K562 (cell line): ENCODE measurements around the gene TMTC2. TPM values are rescaled to one million over a fixed set of nuclear protein-coding genes. Genes with fewer than 3 reads are reported as not detected.

Experiments used
- ASH1L ChIP-seq: fragments of 450-650 bp; IDR thresholded peaks from 2 replicates; pipeline ENCODE4 v1.6.1; 2018; ENCODE audit warnings: borderline replicate concordance, mild to moderate bottlenecking, low read depth; ENCODE audit not compliant: partially characterized antibody
- BCOR ChIP-seq: fragments of 450-650 bp; IDR thresholded peaks from 2 replicates; pipeline ENCODE4 v1.6.1; 2016
- CBFA2T2 ChIP-seq: fragments of 450-650 bp; conservative IDR thresholded peaks from 2 replicates; pipeline ENCODE4 v1.6.1; 2017; ENCODE audit warnings: mild to moderate bottlenecking
- CBFA2T3 ChIP-seq: fragments of 450-650 bp; IDR thresholded peaks from 2 replicates; pipeline ENCODE4 v1.6.1; 2017
- E2F1 ChIP-seq: sonication (generic); formaldehyde crosslinking; IDR thresholded peaks from 2 replicates; pipeline ENCODE4 v1.8.1; 2023; ENCODE audit warnings: mild to moderate bottlenecking, missing genetic modification reagents, moderate library complexity
- ESRRB ChIP-seq: fragments of 250-450 bp; sonication (Bioruptor Pico); IDR thresholded peaks from 2 replicates; pipeline ENCODE4 v1.5.0; 2020; ENCODE audit warnings: mild to moderate bottlenecking, moderate library complexity, borderline replicate concordance
- EWSR1 ChIP-seq: fragments of 450-650 bp; IDR thresholded peaks from 2 replicates; pipeline ENCODE4 v1.6.1; 2018; ENCODE audit warnings: borderline replicate concordance, mild to moderate bottlenecking, low read depth, moderate library complexity; ENCODE audit not compliant: partially characterized antibody
- HES1 ChIP-seq: fragments of 450-650 bp; IDR thresholded peaks from 2 replicates; pipeline ENCODE4 v1.6.1; 2016; ENCODE audit warnings: low read depth, mild to moderate bottlenecking, moderate library complexity
- MXI1 ChIP-seq: IDR thresholded peaks from 2 replicates; pipeline ENCODE4 v1.6.1; 2011; ENCODE audit warnings: low read depth, mild to moderate bottlenecking, improper control_type of control experiment, low read length
- NCOA1 ChIP-seq: fragments of 450-650 bp; IDR thresholded peaks from 2 replicates; pipeline ENCODE4 v1.6.1; 2016; ENCODE audit warnings: low read depth
- PHF20 ChIP-seq: fragments of 450-650 bp; IDR thresholded peaks from 2 replicates; pipeline ENCODE4 v1.6.1; 2018; ENCODE audit not compliant: partially characterized antibody
- POLR3G ChIP-seq: IDR thresholded peaks from 2 replicates; pipeline ENCODE4 v1.6.1; 2011; ENCODE audit not compliant: insufficient read length, insufficient replicate concordance; ENCODE audit errors: extremely low read depth
- RCOR1 ChIP-seq, 2 experiments: IDR thresholded peaks; 2 replicates each; pipeline ENCODE4 v1.6.1; 2012; ENCODE audit warnings: low read depth in 2 of 2, low read length in 2 of 2, borderline replicate concordance in 1 of 2, improper control_type of control experiment in 1 of 2
- SMAD4 ChIP-seq: fragments of 250-450 bp; sonication (Bioruptor Pico); conservative IDR thresholded peaks from 2 replicates; pipeline ENCODE4 v1.8.0; 2021; ENCODE audit warnings: inconsistent platforms, mild to moderate bottlenecking, moderate library complexity
- SMARCC2 ChIP-seq: fragments of 450-650 bp; IDR thresholded peaks from 2 replicates; pipeline ENCODE4 v1.6.1; 2017; ENCODE audit warnings: antibody characterized with exemption, moderate library complexity, mild to moderate bottlenecking, low read depth
- SMARCE1 ChIP-seq: fragments of 450-650 bp; IDR thresholded peaks from 2 replicates; pipeline ENCODE4 v1.7.1; 2016; ENCODE audit warnings: mild to moderate bottlenecking
- TFAP4 ChIP-seq: sonication (generic); formaldehyde crosslinking; IDR thresholded peaks from 2 replicates; pipeline ENCODE4 v1.8.0; 2022; ENCODE audit warnings: missing genetic modification reagents, mild to moderate bottlenecking, moderate library complexity, borderline replicate concordance
- TSC22D4 ChIP-seq: fragments of 450-650 bp; IDR thresholded peaks from 2 replicates; pipeline ENCODE4 v1.6.1; 2016; ENCODE audit warnings: missing genetic modification characterization, missing biosample characterization, control low read depth
- ZBTB9 ChIP-seq: fragments of 450-650 bp; formaldehyde crosslinking; IDR thresholded peaks from 2 replicates; pipeline ENCODE4 v1.4.0; 2020; ENCODE audit warnings: mild to moderate bottlenecking, moderate library complexity
- ZFP30 ChIP-seq: fragments of 250-450 bp; sonication (Bioruptor Pico); IDR thresholded peaks from 2 replicates; pipeline ENCODE4 v1.8.0; 2022; ENCODE audit warnings: moderate library complexity, mild to moderate bottlenecking, inconsistent platforms, borderline replicate concordance
- ZNF175 ChIP-seq: fragments of 200-800 bp; sonication (Bioruptor generic); IDR thresholded peaks from 2 replicates; pipeline ENCODE4 v1.6.1; 2016; ENCODE audit warnings: low read depth, mild to moderate bottlenecking, missing genetic modification characterization, missing compliant biosample characterization
- ZNF324 ChIP-seq: fragments of 250-450 bp; sonication (Bioruptor Pico); IDR thresholded peaks from 2 replicates; pipeline ENCODE4 v1.4.0; 2020; ENCODE audit warnings: mild to moderate bottlenecking
- ZNF384 ChIP-seq: IDR thresholded peaks from 2 replicates; pipeline ENCODE4 v1.6.1; 2012; ENCODE audit warnings: low read depth, low read length, improper control_type of control experiment
- polyA plus RNA-seq, 8 experiments: library from polyadenylated mRNA; depleted of rRNA in 4 of 8; stranded (reverse) in 5 of 8; unstranded in 3 of 8; fragments of >200 nt; fragmentation: Nextera tagmentation in 2 of 8; fragmentation: Illumina TruSeq in 1 of 8; extraction: Ambion mirVana in 2 of 8; extraction: Trizol in 1 of 8; gene quantifications; 2 replicates each; pipeline versions ENCODE4 v1.2.1 to v1.2.3, GENCODE V29; 2011 to 2014; ENCODE audit warnings: inconsistent platforms in 1 of 8, missing spikeins in 1 of 8
- total RNA-seq, 7 experiments: library from RNA; depleted of rRNA in 6 of 7; stranded (reverse); fragments of >200 nt in 6 of 7; fragmentation: Illumina TruSeq in 2 of 7; extraction: Trizol in 2 of 7; gene quantifications; 2 replicates each; pipeline versions ENCODE4 v1.2.1 to v1.2.3, GENCODE V29; 2011 to 2021; ENCODE audit warnings: low replicate concordance in 1 of 7

The TMTC2 gene
- total and polyA plus RNA-seq, 9 of the 15 experiments (the other 6 are each of a cell fraction or from before 2014, with no cell fraction given), result 0.29 to 1.1 (median 0.55) TPM

GRCh38 chr12:83015390-83016217 is 328.9 kb downstream of the TMTC2 start (continued):
- TF ChIP-seq ESRRB (CRISPR knock-in tag) (no peak), EWSR1 (no peak), ZNF384 (no peak), MXI1 (no peak), PHF20 (no peak), ZFP30 (no peak), POLR3G (no peak), TSC22D4 (tag) (no peak), E2F1 (CRISPR knock-in tag) (no peak), ZBTB9 (CRISPR knock-in tag) (no peak), HES1 (no peak), RCOR1 (IDR thresholded peaks at IDR 0.05; ENCODE audit: borderline replicate concordance in 1 of 2, low read depth in 2 of 2, low read length in 2 of 2) (no peak), SMARCC2 (0 out of 2 replicates have a peak, but pooled peaks have one; percentile 70), BCOR (no peak), TFAP4 (CRISPR knock-in tag) (no peak), ZNF324 (CRISPR knock-in tag) (no peak), ZNF175 (no peak), ASH1L (no peak), NCOA1 (no peak), CBFA2T2 (no peak), SMAD4 (no peak), SMARCE1 (peak; percentile 67), CBFA2T3 (peak; percentile 62)
